Measurements from ENCODE around the gene POLE3.
"Not testable (repeated sequence)": the region's sequence is repeated elsewhere in the genome, so short reads cannot be mapped to it uniquely, and the experiment has no call there.

POLE3 gene

DNA sequence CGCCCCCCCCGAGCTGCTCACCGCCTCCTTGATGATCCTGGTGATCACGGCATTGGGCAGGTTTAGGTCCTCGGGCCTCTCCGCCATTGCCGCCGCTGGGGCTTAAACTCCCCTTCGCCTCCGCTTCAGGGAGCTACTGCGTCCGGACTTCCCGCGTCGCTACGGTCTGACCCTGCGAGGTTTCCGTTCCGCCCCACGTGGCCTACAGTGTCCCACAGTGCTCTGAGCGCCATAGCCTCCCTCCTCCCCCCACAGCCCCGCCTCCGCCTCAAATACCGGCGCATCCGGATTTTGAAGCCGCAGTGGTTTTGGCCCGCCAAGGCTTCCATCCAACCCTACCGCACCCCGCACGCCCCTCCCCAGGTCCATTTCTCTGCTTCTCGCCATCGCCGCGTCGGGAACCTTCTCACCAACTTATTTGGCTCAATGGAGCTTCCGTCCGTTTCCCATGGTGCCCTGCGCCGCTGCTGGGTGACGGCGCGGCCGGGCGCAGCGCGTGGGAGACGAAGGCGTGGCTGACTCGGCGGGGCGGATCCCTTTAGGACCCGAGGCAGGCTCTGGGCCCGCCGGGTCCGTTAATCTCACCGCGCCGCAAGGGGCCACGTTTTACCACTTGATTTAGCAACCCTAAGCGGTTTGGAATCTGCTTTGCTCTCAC lies at the start of gene POLE3, which contains the start of gene C9orf43:
POLE3 (minus strand) TSS at position 469 of the 658 bp plus-strand sequence; CDS start at position 87, 382 bp downstream.
C9orf43 (plus strand) TSS at position 541 of the 658 bp plus-strand sequence. CDS start 2,747 bp downstream, outside the sequence.
- peak within 1 kb of the TSS; percentile 96 for H3K9ac ChIP-seq (ENCODE audit: low read depth, low read length)
- H3K4me1 ChIP-seq (ENCODE audit: insufficient read depth, low read length), result no peaks in the 10 kb centered on the region
- no peaks in the 10 kb centered on the region for H3K9me3 ChIP-seq (ENCODE audit: control insufficient read depth, insufficient read depth, low read length)
- H3K36me3 ChIP-seq (ENCODE audit: insufficient read depth, low read length), result peaks cover 8% of the 10 kb centered on the region; the same call in 1 of the 2 replicates

DNA sequence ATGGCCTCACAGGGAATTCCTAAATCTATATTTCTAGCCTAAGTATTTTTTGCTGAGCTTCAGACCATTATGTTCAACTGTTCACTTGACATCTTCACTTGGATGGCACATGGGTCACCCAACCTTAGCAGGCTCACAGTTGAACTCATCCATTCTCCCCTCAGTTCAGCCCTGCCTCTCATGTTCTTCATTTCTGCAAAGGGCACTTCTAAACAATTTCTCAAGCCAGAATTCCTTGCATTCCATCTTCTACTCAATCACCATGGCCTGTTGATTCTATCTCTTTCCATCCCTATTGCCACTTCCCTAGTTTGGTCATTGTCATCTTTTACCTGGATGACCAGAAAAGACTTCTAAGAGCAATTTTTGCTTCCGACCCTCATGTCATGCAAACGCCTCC lies 45.8 kb upstream of the POLE3 start:
- Histone ChIP-seq H3K9ac (ENCODE audit: low read depth, low read length) (no peak overlapping the region), H3K4me1 (ENCODE audit: insufficient read depth, low read length) (peaks cover 18% of the 10 kb centered on the region), H3K9me3 (ENCODE audit: control insufficient read depth, insufficient read depth, low read length) (no peaks in the 10 kb centered on the region), H3K36me3 (ENCODE audit: insufficient read depth, low read length) (no peaks in the 10 kb centered on the region)

DNA sequence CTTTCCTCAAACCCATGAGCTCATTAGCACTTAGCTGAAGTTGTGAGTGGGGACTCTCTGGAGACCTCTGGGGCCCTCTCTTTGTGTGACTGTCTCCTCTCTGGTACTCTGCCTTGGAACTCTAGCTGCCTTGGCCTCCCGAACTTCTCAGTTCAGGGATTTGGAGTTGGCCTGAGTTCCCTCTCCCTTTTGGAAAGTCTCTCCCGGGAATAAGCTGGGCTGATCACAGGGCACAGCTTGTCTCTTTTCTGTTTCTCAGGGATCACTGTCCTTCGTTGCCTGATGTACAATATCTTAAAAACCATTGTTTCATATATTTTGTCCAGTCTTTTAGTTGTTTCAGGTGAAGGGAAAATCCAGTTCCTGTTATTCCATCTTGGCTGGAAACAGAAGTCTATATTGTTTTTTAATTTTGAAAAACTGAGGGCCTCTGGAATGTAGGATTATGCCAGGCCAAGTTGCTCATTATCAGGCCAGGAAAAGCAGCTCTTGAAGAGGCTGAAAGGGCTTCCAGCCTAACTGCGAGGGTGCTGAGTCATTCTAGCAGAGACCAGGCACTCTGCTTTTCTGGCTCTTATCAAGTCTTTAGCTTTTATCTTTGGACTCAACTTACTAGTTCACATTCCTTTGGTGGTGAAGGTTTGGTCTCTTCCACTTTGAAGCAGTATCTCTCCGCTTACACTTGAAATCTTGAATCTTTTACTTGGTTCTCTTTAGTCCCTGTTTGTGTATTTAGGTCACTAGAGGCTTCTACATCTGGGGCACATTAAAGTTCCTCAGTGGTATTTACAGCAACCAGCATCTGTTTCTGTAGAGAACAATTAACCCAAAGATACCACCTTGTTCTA lies 44.7 kb upstream of the POLE3 start:
- H3K36me3 ChIP-seq (ENCODE audit: insufficient read depth, low read length), result no peaks in the 10 kb centered on the region
- peaks cover 18% of the 10 kb centered on the region for H3K4me1 ChIP-seq (ENCODE audit: insufficient read depth, low read length)
- no peaks in the 10 kb centered on the region for H3K9me3 ChIP-seq (ENCODE audit: control insufficient read depth, insufficient read depth, low read length)
- no peak overlapping the region; the same call in 1 of the 2 replicates for H3K9ac ChIP-seq (ENCODE audit: low read depth, low read length)

DNA sequence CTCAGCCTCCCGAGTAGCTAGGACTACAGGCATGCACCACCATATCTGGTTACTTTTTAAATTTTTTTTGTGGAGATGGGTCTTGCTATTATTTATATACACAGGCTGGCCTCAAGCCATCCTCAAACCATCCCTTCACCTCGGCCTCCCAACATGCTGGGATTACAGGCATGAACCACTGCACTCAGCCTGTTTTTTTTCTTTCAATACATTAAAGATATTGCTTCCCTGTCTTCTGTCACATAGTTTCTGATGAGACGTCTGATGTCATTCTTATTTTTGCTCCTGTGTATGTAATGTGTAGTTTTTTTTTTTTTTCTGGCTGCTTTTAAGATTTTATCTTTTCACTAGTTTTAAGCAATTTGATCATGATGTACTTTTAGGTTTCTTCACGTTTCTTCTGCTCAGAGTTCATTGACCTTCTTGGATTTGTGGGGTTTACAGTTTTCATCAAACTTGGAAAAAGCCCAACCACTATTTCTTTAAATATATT lies 41.7 kb upstream of the POLE3 start:
- Histone ChIP-seq H3K9me3 (ENCODE audit: control insufficient read depth, insufficient read depth, low read length) (no peaks in the 10 kb centered on the region), H3K36me3 (ENCODE audit: insufficient read depth, low read length) (no peaks in the 10 kb centered on the region), H3K9ac (ENCODE audit: low read depth, low read length) (no peak overlapping the region), H3K4me1 (ENCODE audit: insufficient read depth, low read length) (peaks cover 18% of the 10 kb centered on the region)

DNA sequence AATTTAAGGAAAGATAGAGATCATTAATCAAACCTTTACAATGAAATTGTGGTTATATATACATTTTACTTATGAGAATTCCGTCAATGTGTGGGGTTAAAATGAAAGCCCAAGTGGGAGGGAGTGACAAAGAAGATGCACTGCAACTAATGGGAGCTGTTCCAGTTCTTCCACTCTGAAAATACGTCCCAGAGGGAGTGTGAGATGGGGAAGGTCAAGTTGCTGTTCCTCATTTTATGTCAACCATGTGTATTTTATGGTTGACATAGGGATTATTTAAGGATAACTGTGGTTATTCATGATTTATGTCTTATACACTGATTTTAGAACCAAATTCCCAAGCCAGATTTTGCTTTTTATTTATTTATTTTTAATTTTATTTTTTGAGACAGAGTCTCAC lies 38.9 kb upstream of the POLE3 start:
- Histone ChIP-seq H3K9ac (ENCODE audit: low read depth, low read length) (no peak overlapping the region), H3K9me3 (ENCODE audit: control insufficient read depth, insufficient read depth, low read length) (no peaks in the 10 kb centered on the region), H3K4me1 (ENCODE audit: insufficient read depth, low read length) (no peaks in the 10 kb centered on the region), H3K36me3 (ENCODE audit: insufficient read depth, low read length) (no peaks in the 10 kb centered on the region)

DNA sequence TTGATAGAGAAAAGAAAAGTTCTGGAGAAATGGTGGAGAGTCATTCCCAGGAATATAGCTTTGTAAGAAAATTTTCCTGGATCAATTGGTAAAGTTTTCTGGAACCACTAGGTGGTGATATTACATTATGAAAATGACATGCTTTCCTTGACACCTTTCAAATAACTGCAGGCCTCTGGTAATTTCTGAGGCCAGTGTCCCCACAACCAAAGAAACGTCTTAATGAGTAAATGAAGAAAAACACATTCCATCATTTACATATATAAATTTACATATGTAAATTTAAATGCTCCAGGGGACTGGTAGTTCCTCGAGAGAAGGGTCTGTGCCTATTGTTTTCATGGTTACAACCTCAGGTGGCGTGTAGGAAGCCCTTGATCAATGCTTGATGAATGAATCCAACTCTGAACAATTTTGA lies 35.9 kb upstream of the POLE3 start:
- H3K36me3 ChIP-seq (ENCODE audit: insufficient read depth, low read length), result no peaks in the 10 kb centered on the region
- H3K9me3 ChIP-seq (ENCODE audit: control insufficient read depth, insufficient read depth, low read length), result no peaks in the 10 kb centered on the region
- no peak overlapping the region for H3K9ac ChIP-seq (ENCODE audit: low read depth, low read length)
- H3K4me1 ChIP-seq (ENCODE audit: insufficient read depth, low read length), result no peaks in the 10 kb centered on the region

- no peaks in the 10 kb centered on the region for H3K9me3 ChIP-seq (ENCODE audit: control insufficient read depth, insufficient read depth, low read length)
- H3K4me1 ChIP-seq (ENCODE audit: insufficient read depth, low read length), result no peaks in the 10 kb centered on the region
- H3K9ac ChIP-seq (ENCODE audit: low read depth, low read length), result no peak overlapping the region
- H3K36me3 ChIP-seq (ENCODE audit: insufficient read depth, low read length), result no peaks in the 10 kb centered on the region
These were observed 34.3 kb upstream of the POLE3 start for GRCh38 chr9:113444736-113445135.

DNA sequence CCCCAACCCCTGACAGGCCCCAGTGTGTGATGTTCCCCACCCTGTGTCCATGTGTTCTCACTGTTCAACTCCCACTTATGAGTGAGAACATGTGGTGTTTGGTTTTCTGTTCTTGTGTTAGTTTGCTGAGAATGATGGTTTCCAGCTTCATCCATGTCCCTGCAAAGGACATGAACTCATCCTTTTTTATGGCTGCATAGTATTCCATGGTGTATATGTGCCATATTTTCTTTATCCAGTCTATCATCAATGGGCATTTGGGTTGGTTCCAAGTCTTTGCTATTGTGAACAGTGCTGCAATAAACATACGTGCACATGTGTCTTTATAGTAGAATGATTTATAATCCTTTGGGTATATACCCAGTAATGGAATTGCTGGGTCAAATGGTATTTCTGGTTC lies 27.2 kb upstream of the POLE3 start:
- H3K4me1 ChIP-seq (ENCODE audit: insufficient read depth, low read length); H3K9ac ChIP-seq (ENCODE audit: low read depth, low read length); H3K9me3 ChIP-seq (ENCODE audit: control insufficient read depth, insufficient read depth, low read length); H3K36me3 ChIP-seq (ENCODE audit: insufficient read depth, low read length): not testable (repeated sequence)

- no peaks in the 10 kb centered on the region for H3K36me3 ChIP-seq (ENCODE audit: insufficient read depth, low read length)
- H3K4me1 ChIP-seq (ENCODE audit: insufficient read depth, low read length), result no peaks in the 10 kb centered on the region
These were observed 26.4 kb upstream of the POLE3 start for GRCh38 chr9:113436728-113437515.

DNA sequence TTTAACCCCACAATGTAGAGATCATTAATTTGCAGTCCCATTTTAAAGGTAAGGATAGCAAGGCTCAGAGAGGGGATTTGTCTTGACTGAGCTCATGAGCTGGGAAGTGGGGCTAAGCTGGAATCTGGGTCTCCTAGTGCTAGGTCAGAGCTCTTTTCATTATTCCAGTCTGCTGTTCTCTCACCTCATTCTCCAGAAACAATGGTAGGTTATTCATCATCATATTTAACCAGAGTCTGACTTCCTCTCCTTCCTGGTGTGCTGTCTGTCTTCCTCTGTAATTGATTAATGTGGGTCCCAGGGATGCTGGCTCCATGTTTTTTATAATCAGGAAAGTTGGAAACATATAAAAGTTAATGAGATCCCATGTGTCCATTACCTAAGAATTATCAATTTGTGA lies 20.7 kb upstream of the POLE3 start:
- Histone ChIP-seq H3K9ac (ENCODE audit: low read depth, low read length) (no peak overlapping the region), H3K4me1 (ENCODE audit: insufficient read depth, low read length) (no peaks in the 10 kb centered on the region), H3K36me3 (ENCODE audit: insufficient read depth, low read length) (no peaks in the 10 kb centered on the region), H3K9me3 (ENCODE audit: control insufficient read depth, insufficient read depth, low read length) (no peaks in the 10 kb centered on the region)

More at GRCh38 chr9:113436728-113437515, 26.4 kb upstream of the POLE3 start:
- H3K9me3 ChIP-seq (ENCODE audit: control insufficient read depth, insufficient read depth, low read length), result no peaks in the 10 kb centered on the region
- no peak overlapping the region for H3K9ac ChIP-seq (ENCODE audit: low read depth, low read length)

DNA sequence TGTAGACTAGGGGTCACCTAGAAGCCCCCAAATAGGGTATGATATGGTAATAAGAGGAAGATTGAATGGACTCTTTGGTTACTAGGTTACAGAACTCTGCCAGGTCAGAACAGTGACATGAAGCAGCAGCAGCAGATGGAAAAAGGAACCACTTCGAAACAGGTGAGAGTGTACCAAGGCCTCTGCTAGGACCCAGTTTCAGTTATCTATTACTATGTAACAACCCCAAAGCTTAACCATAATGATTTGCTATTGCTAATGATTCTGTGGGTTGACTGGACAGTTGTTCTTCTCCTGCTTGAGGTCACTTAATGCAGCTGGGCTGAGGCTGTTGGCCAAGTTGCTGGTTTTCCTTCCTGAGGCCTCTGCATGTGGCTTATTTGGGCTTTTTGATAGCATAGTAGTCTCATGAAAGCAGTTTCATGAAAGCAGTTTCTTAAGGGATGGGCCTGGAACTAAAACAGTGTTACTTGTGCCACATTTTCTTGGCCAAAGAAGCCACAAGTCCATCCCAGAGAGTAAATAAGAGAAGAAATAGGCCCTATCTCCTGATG lies 17.7 kb upstream of the POLE3 start:
- Histone ChIP-seq H3K4me1 (ENCODE audit: insufficient read depth, low read length) (peaks cover 11% of the 10 kb centered on the region), H3K9me3 (ENCODE audit: control insufficient read depth, insufficient read depth, low read length) (no peaks in the 10 kb centered on the region), H3K9ac (ENCODE audit: low read depth, low read length) (no peak overlapping the region), H3K36me3 (ENCODE audit: insufficient read depth, low read length) (no peaks in the 10 kb centered on the region)

DNA sequence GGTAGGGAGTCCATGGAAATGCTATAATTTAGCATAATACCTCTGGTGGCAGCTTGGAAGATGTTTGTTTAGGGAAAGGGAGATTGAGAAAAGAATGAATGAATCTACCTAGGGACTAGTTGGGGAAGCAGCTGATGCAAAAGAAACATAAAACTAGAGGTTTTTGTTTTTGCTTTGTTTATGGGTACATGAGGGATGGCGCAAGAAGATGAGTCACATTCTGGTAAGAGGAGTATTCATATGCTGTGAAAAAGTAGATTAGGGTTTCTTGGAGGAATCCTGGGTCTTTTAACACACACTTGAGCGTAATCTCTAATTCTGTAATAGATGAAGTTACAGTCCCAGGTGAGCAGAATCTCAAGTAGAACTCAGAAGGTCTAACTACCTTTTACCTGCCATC lies 17.2 kb upstream of the POLE3 start:
- H3K4me1 ChIP-seq (ENCODE audit: insufficient read depth, low read length), result peaks cover 11% of the 10 kb centered on the region
- no peak overlapping the region for H3K9ac ChIP-seq (ENCODE audit: low read depth, low read length)
- H3K36me3 ChIP-seq (ENCODE audit: insufficient read depth, low read length), result no peaks in the 10 kb centered on the region

GRCh38 chr9:113426701-113427100 lies 16.2 kb upstream of the POLE3 start:
- no peak overlapping the region for H3K9ac ChIP-seq (ENCODE audit: low read depth, low read length)
- H3K36me3 ChIP-seq (ENCODE audit: insufficient read depth, low read length), result no peaks in the 10 kb centered on the region
- H3K9me3 ChIP-seq (ENCODE audit: control insufficient read depth, insufficient read depth, low read length), result no peaks in the 10 kb centered on the region
- H3K4me1 ChIP-seq (ENCODE audit: insufficient read depth, low read length), result peaks cover 11% of the 10 kb centered on the region

More for the DNA sequence above, 17.2 kb upstream of the POLE3 start:
- no peaks in the 10 kb centered on the region for H3K9me3 ChIP-seq (ENCODE audit: control insufficient read depth, insufficient read depth, low read length)

DNA sequence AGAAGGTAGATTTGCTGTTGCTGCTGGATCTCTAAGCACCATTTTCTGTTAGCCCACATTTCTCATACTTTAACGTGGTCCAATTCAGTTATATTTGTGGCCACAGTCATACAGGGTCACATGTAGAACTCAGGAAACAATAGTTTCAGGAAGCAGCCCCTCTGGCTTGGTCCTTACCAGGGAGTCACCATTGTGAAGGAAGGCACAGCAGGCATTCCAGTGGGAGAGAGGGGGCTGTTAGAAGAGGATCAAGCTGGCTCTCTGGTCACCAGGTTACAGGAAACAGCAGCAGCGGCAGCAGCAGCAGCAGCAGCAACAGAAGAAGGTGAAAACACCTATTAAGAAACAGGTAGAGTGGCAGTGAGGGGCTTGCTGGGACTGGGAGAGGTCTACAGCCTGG lies 14.6 kb upstream of the POLE3 start:
- Histone ChIP-seq H3K9me3 (ENCODE audit: control insufficient read depth, insufficient read depth, low read length) (no peaks in the 10 kb centered on the region), H3K36me3 (ENCODE audit: insufficient read depth, low read length) (no peaks in the 10 kb centered on the region), H3K4me1 (ENCODE audit: insufficient read depth, low read length) (peaks cover 11% of the 10 kb centered on the region)

More for the DNA sequence above, 14.6 kb upstream of the POLE3 start:
- no peak overlapping the region for H3K9ac ChIP-seq (ENCODE audit: low read depth, low read length)
